GM21526 (cell line): Measurements from ENCODE around the gene FEM1B.
A peak's percentile ranks its signal among the peaks of the same experiment; 100 is the strongest.

ENCODE experiments used
- ATAC-seq: cut with Tn5 transposase; IDR thresholded peaks from one replicate; pipeline ENCODE4 v1.9.1; 2021; ENCODE audit warnings: moderate library complexity; ENCODE audit not compliant: unreplicated experiment, low FRiP score

FEM1B gene

GRCh38 chr15:68283401-68283800, 5.9 kb downstream of the FEM1B start:
- ATAC-seq, result no peak

- no peak for ATAC-seq
Measured at GRCh38 chr15:68284616-68285258, 7.2 kb downstream of the FEM1B start.

DNA sequence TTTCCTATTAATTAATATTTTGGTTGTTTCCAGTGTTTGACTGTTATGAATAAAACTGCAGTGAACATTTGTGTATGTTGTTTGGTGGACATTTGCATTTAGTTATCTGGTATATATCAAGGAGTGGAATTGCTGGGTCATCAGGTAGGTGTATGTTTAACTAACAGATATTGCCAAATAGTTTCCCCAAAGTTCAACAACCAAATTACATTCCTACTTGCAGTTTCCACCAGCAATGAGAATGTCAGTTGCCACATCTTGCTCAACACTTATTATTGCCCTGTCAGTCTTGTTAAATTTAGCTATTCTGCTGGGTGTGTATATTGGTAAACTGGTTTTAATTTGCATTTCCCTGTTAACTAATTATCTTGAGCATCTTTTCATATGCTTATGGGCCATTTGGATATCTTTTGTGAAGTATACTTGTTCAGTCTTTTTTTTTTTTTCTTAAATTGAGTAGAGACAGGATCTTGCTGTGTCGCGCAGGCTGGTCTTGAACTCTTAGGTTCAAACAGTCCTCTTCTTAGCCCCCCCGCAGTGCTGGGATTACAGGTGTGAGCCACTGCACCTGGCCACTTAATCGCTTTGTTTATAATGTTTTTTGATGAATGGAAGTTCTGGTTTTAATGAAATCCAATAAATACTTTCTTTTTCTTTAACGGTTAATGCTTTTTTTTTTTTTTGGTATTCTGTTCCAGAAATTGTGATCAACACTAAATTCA, 7.9 kb downstream of the FEM1B start:
- no peak for ATAC-seq

DNA sequence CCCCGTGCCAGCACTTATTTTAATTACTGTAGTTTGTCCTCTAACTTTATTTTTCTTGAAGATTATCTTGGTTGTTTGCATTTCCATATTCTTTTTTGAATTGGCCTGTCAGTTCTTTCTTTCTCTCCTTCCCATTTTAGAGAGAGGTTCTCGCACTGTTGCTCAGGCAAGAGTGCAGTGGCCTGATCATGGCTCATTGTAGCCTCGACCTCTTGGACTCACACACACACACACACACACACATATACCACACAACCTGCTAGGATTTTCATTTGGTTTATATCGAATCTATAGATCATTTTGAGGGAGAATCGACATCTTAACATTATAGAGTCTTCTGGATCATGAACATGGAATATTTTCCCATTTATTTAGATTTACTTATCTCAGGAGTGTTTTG, 8.7 kb downstream of the FEM1B start:
- no peak for ATAC-seq

DNA sequence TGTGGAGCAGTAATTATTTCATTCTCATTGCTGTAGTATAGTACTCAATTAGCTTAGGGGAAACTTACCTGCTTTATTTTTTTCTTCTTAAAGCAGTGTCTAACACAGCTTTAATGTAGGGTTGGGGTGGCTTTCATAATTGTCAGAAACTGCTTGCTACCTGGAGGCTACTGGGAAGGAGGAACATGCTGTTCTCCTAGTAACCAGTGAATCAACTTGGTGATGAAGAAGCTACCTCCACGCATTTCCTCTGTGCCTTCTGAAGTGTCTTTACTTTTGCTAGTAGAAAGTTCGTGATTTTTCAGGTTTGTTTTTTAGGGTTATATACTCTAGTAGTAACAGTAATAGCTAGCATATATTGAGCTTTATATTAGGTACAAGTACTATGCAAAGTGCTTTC, 11.5 kb downstream of the FEM1B start:
- ATAC-seq, result no peak

DNA sequence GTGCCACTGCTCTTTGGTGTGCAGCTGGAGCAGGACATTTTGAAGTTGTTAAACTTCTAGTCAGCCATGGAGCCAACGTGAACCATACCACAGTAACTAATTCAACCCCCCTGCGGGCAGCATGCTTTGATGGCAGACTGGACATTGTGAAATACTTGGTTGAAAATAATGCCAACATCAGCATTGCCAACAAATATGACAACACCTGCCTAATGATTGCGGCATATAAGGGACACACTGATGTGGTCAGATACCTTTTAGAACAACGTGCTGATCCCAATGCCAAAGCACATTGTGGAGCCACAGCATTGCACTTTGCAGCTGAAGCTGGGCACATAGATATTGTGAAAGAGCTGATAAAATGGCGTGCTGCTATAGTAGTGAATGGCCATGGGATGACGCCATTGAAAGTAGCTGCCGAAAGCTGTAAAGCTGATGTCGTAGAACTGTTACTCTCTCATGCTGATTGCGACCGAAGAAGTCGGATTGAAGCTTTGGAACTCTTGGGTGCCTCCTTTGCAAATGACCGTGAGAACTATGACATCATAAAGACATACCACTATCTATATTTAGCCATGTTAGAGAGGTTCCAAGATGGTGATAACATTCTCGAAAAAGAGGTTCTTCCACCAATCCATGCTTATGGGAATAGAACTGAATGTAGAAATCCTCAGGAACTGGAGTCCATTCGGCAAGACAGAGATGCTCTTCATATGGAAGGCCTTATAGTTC, 12.2 kb downstream of the FEM1B start:
- no peak for ATAC-seq

DNA sequence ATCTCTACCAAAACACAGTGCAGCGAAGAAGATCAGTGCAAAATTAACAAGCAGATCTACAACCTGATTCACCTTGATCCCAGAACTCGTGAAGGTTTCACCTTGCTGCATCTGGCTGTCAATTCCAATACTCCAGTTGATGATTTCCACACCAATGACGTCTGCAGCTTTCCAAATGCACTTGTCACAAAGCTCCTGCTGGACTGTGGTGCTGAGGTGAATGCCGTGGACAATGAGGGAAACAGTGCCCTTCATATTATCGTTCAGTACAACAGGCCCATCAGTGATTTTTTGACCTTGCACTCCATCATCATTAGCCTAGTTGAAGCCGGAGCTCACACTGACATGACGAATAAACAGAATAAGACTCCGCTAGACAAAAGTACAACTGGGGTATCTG, 13.2 kb downstream of the FEM1B start:
- ATAC-seq, result no peak

- ATAC-seq, result no peak
Measured at GRCh38 chr15:68292157-68292781, 14.7 kb downstream of the FEM1B start.

GRCh38 chr15:68292967-68293366, 15.4 kb downstream of the FEM1B start:
- no peak for ATAC-seq

DNA sequence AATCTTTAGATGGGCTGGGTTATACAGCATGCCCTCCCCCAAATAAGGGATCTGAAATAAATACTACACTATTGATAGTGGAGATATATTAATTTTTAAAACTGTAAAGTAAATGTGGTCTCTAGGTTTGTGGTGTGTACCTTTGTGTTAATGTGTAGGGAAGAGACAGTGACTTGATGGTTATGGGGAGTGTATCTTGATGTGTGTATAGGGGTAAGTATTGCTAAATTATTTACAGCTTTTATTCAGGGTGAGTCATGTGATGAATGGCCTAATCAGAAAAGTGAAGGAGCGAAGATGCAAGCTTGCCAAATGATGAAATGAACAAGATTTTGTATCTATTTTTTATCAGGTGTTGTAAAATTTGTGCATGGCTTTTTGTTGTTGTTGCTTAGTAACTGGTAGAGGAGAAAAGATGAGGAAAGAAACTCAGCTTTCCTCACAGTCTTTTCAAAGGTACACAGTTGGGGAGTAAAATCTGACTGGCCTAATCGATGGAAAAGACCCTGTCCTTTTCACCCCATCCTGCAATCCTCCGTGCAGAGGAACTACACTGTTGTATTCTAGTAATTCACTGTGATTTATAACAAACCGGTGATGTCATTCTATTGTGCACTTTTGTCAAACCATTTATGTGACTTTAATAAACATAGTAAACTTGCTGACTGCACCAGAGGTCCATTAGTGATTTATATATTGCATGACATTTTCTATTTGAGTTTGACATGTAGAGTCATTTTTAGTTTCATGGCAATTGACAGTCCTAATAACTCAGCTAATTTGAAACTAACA, 17.7 kb downstream of the FEM1B start:
- no peak for ATAC-seq

GRCh38 chr15:68298336-68298735, 20.8 kb downstream of the FEM1B start:
- ATAC-seq, result no peak

DNA sequence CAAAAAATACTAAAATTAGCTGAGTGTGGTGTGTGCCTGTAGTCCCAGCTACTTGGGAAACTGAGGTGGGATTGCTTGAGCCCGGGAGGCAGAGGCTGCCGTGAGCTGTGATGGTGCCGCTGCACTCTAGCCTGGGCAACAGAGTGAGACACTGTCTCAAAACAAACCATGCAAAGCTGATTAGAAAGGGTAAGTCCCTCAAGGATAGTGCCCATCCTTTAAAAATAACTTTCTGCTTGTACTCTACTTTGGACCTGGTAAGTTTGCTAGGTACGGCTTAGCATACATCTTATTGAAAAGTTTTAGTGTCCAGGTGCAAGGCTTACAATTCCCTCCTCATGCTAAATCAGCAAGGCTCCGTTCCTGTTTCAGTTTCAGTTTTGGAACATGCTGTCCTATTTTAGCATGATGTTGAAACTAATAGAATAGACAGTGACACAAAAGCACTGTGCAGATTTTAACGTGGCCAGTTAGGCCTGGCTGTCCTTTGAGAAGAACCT, 21.4 kb downstream of the FEM1B start:
- ATAC-seq, result peak; percentile 74

DNA sequence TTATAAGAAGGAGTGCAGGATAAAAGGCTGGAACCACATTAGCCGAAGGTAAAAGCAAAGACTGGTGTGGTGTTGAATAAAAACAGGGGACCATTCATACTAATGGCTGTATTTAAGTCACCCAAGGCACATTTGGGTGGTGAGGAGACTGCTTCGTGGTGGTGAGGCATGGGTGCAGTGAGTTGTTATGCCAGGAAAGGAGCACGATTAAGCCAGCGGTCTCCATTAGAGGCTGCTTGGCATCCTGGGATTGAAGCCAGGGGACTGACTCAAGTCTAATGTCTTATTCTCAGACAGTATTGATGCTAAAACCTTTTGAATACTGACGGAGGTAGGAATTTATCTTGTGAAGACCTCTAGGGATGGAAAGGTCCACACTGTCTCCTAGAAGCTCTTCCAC, 21.9 kb downstream of the FEM1B start:
- peak; percentile 3 for ATAC-seq

DNA sequence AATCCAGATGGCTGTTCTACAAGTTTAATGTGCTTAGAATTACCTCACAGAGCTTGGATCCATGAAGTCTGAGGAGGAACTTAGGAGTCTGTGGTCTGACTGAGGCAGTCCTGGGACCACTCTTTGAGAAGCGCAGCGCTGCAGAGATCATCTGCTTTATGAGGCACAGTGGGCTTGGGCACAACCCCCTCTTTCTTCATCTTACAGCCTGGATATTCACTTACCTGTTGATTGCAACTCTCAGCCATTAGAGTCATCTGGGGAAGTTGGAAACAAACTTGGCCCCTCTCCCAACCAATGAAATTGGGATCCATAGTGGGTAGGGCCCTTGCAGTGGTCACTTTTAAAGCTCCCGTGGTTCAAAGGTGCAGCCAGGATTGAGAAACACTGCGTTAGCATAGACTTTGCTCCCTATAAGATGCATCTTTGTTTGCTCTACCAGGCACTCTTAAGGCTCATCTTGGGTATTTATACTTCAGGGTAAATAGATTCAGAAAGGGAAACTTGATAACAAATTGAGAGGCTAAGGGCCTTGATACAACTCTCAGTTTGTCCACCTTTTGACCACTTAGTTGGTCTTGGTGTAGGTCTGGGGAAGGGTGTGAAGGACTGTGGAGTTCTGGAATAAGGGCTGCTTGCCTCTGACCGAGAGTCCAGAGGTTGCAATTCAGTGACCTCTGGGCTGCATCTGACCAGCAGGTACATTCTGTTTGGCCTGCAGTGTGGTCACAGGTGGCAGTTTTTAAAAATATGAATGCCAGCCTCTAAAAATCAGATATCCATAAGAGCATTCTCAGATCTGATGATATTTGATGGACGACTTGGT, 22.8 kb downstream of the FEM1B start:
- ATAC-seq, result no peak

DNA sequence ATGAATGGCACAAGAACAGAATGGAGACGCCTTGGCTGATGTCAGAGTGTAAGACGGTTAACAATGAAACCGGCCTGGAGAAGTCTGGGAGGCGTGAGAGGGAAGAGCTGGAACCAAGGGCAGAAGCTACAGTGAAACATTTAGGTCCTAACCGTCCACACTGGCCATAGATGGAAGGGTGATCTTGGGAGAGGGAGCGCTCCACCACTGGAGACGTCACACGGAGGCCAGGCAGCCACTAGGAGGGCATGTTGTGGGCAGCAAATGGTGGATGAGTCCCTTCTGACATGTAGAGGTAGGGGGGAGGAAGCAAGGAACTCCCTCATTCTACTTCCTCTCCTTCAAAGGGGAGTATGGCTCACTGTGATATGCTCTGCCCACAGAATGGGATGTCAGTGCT, 23.8 kb downstream of the FEM1B start:
- ATAC-seq, result no peak

DNA sequence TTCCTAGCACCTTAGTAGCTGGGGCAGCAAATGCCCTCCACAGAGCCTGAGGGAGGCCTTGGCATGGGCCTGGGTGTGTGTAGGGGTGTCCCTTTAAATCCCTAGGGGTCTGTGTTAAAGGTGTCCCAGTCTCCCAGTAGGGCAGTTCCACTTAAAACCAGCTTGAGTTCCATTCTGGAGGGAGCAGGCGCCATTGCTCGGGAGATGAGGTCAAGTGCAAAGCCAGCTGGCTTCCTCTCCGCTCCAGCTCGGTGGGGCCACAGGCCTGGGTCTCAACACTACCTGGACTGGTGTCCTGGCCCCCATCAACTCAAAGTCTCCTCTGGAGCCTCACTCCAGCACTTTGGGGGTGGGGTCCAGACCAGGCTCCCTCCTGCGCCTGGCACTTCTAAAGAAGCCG, 25.2 kb downstream of the FEM1B start:
- no peak for ATAC-seq

DNA sequence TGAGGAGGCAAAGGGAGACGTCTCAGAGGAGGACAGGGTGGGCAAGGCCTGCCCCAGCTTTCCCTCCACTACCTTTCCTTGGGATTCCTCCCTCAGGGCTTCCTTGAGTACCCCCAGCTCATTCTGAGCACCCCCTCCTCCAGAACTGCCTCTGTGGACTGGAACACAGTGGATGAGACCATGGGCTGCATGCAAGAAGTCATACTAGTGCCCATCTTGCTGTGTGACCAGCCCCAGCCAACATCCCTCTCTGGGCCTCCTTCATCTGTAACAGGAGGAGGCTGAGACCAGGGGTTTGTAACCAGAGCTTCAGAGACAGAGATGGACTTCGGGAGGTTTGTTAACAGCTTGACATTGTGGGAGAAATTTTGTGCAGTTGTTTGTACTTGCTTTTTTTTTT, 25.6 kb downstream of the FEM1B start:
- ATAC-seq, result no peak

GRCh38 chr15:68303560-68304436, 26.3 kb downstream of the FEM1B start:
- no peak for ATAC-seq
